ENCODE measurements around the gene KCP.

Gene KCP

GRCh38 chr7:128852537-128853254 is 57.8 kb downstream of the KCP start:
- DNase-seq = no peak

- no peak for DNase-seq
Measured at GRCh38 chr7:128849804-128850490, 60.6 kb downstream of the KCP start.

GRCh38 chr7:128849156-128849515 is 61.4 kb downstream of the KCP start:
- DNase-seq = no peak

GRCh38 chr7:128848289-128849155 is 62.0 kb downstream of the KCP start:
- DNase-seq = no peak

- DNase-seq = no peak
Measured at GRCh38 chr7:128847721-128848211, 62.7 kb downstream of the KCP start.

GRCh38 chr7:128846781-128847444 is 63.6 kb downstream of the KCP start:
- no peak for DNase-seq

- DNase-seq = no peak
Measured at GRCh38 chr7:128845987-128846386, 64.5 kb downstream of the KCP start.

- DNase-seq = no peak
Measured at GRCh38 chr7:128845475-128845874, 65.0 kb downstream of the KCP start.

- no peak for DNase-seq
Measured at GRCh38 chr7:128844777-128845311, 65.7 kb downstream of the KCP start.

GRCh38 chr7:128843938-128844621 is 66.4 kb downstream of the KCP start:
- no peak for DNase-seq

- no peak for DNase-seq
Measured at GRCh38 chr7:128842674-128843641, 67.6 kb downstream of the KCP start.

- DNase-seq = peak; percentile 57
Measured at GRCh38 chr7:128841921-128842673, 68.4 kb downstream of the KCP start.

- DNase-seq = no peak
Measured at GRCh38 chr7:128841171-128841690, 69.3 kb downstream of the KCP start.

GRCh38 chr7:128840326-128841170 is 70.0 kb downstream of the KCP start:
- no peak for DNase-seq

GRCh38 chr7:128839751-128840177 is 70.7 kb downstream of the KCP start:
- no peak for DNase-seq

GRCh38 chr7:128838981-128839731 is 71.4 kb downstream of the KCP start:
- no peak for DNase-seq

- no peak for DNase-seq
Measured at GRCh38 chr7:128838109-128838779, 72.3 kb downstream of the KCP start.
